Measurements from ENCODE around the gene IP6K3. TPM values are rescaled to one million over a fixed set of nuclear protein-coding genes. Genes with fewer than 3 reads are reported as not detected.

IP6K3 gene
- total and polyA plus RNA-seq, 2 experiments from 2014 or later, result 0.14 to 0.16 TPM

GRCh38 chr6:33774774-33775173 is 28.1 kb upstream of the IP6K3 start:
- Mint-ChIP-seq H3K27me3 (ENCODE audit: insufficient read depth, low read depth, poor library complexity) (peaks cover 13% of the 10 kb centered on the region), H3K9me3 (no peaks in the 10 kb centered on the region), H3K27ac (no peak overlapping the region), H3K4me3 (no peak overlapping the region), H3K4me1 (peaks cover 51% of the 10 kb centered on the region), H3K36me3 (ENCODE audit: low read depth) (peaks cover 68% of the 10 kb centered on the region)
- Histone ChIP-seq H3K79me2 (replicated peaks; ENCODE audit: insufficient read depth) (no peaks in the 10 kb centered on the region), H2AFZ (no peak overlapping the region), H3K9me2 (ENCODE audit: insufficient read depth) (no peaks in the 10 kb centered on the region), H3K27ac (ENCODE audit: low read depth) (no peak overlapping the region), H3F3A (replicated peaks; ENCODE audit: low read depth) (peaks cover 18% of the 10 kb centered on the region), H3K4me1 (ENCODE audit: insufficient read depth) (peaks cover 33% of the 10 kb centered on the region), H3K27me3 (ENCODE audit: insufficient read depth) (no peaks in the 10 kb centered on the region), H3K4me2 (no peak overlapping the region), H3K36me3 (ENCODE audit: insufficient read depth) (peaks cover 14% of the 10 kb centered on the region), H4K20me1 (replicated peaks; ENCODE audit: insufficient read depth) (peaks cover 3% of the 10 kb centered on the region; the same call in 1 of the 2 replicates), H3K4me3 (no peak overlapping the region)
- TF ChIP-seq POLR2AphosphoS5 (IDR thresholded peaks at IDR 0.05; ENCODE audit: low read depth) (no peak), CREB1 (CRISPR knock-in tag; IDR thresholded peaks at IDR 0.05; ENCODE audit: low read depth) (no peak), ZNF114 (CRISPR knock-in tag; IDR thresholded peaks at IDR 0.05) (no peak), NANOG (IDR thresholded peaks at IDR 0.05; ENCODE audit: borderline replicate concordance) (no peak), STAT1 (IDR thresholded peaks at IDR 0.05; ENCODE audit: unreplicated experiment) (no peak), ZNF331 (CRISPR knock-in tag; IDR thresholded peaks at IDR 0.05; ENCODE audit: low read depth) (no peak), CTCF (conservative IDR thresholded peaks at IDR 0.05; ENCODE audit: low read depth in 2 of 2) (no peak), EZH2 (IDR thresholded peaks at IDR 0.05; ENCODE audit: low read depth, unreplicated experiment) (no peak), EZH2phosphoT487 (IDR thresholded peaks at IDR 0.05; ENCODE audit: unreplicated experiment) (no peak), REST (IDR thresholded peaks at IDR 0.05; ENCODE audit: unreplicated experiment) (no peak), JUNB (IDR thresholded peaks at IDR 0.05; ENCODE audit: unreplicated experiment) (no peak)
- TF ChIP-seq, protein P1, sequence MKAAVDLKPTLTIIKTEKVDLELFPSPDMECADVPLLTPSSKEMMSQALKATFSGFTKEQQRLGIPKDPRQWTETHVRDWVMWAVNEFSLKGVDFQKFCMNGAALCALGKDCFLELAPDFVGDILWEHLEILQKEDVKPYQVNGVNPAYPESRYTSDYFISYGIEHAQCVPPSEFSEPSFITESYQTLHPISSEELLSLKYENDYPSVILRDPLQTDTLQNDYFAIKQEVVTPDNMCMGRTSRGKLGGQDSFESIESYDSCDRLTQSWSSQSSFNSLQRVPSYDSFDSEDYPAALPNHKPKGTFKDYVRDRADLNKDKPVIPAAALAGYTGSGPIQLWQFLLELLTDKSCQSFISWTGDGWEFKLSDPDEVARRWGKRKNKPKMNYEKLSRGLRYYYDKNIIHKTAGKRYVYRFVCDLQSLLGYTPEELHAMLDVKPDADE (IDR thresholded peaks at IDR 0.05), result no peak
- TF ChIP-seq, protein P2, sequence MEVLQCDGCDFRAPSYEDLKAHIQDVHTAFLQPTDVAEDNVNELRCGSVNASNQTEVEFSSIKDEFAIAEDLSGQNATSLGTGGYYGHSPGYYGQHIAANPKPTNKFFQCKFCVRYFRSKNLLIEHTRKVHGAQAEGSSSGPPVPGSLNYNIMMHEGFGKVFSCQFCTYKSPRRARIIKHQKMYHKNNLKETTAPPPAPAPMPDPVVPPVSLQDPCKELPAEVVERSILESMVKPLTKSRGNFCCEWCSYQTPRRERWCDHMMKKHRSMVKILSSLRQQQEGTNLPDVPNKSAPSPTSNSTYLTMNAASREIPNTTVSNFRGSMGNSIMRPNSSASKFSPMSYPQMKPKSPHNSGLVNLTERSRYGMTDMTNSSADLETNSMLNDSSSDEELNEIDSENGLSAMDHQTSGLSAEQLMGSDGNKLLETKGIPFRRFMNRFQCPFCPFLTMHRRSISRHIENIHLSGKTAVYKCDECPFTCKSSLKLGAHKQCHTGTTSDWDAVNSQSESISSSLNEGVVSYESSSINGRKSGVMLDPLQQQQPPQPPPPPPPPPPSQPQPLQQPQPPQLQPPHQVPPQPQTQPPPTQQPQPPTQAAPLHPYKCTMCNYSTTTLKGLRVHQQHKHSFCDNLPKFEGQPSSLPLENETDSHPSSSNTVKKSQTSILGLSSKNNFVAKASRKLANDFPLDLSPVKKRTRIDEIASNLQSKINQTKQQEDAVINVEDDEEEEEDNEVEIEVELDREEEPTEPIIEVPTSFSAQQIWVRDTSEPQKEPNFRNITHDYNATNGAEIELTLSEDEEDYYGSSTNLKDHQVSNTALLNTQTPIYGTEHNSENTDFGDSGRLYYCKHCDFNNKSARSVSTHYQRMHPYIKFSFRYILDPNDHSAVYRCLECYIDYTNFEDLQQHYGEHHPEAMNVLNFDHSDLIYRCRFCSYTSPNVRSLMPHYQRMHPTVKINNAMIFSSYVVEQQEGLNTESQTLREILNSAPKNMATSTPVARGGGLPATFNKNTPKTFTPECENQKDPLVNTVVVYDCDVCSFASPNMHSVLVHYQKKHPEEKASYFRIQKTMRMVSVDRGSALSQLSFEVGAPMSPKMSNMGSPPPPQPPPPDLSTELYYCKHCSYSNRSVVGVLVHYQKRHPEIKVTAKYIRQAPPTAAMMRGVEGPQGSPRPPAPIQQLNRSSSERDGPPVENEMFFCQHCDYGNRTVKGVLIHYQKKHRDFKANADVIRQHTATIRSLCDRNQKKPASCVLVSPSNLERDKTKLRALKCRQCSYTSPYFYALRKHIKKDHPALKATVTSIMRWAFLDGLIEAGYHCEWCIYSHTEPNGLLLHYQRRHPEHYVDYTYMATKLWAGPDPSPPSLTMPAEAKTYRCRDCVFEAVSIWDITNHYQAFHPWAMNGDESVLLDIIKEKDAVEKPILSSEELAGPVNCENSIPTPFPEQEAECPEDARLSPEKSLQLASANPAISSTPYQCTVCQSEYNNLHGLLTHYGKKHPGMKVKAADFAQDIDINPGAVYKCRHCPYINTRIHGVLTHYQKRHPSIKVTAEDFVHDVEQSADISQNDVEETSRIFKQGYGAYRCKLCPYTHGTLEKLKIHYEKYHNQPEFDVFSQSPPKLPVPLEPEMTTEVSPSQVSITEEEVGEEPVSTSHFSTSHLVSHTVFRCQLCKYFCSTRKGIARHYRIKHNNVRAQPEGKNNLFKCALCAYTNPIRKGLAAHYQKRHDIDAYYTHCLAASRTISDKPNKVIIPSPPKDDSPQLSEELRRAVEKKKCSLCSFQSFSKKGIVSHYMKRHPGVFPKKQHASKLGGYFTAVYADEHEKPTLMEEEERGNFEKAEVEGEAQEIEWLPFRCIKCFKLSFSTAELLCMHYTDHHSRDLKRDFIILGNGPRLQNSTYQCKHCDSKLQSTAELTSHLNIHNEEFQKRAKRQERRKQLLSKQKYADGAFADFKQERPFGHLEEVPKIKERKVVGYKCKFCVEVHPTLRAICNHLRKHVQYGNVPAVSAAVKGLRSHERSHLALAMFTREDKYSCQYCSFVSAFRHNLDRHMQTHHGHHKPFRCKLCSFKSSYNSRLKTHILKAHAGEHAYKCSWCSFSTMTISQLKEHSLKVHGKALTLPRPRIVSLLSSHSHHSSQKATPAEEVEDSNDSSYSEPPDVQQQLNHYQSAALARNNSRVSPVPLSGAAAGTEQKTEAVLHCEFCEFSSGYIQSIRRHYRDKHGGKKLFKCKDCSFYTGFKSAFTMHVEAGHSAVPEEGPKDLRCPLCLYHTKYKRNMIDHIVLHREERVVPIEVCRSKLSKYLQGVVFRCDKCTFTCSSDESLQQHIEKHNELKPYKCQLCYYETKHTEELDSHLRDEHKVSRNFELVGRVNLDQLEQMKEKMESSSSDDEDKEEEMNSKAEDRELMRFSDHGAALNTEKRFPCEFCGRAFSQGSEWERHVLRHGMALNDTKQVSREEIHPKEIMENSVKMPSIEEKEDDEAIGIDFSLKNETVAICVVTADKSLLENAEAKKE (CRISPR knock-in tag; IDR thresholded peaks at IDR 0.05), result no peak
- DNase-seq (ENCODE audit: low spot score) (no peak), ATAC-seq (no peak)

Measured in GM23338 (cell line).